Transverse colon (tissue), 4 donors: ENCODE results near the gene GPR152.

Source experiments
- CTCF ChIP-seq, 5 experiments: fragments of 200-600 bp in 3 of 5; fragments of 450-650 bp in 2 of 5; sonication (generic) in 3 of 5; IDR thresholded peaks; 1 replicate in 2 of 5; 2 replicates in 3 of 5; pipeline ENCODE4 v1.5.1; 2016 to 2017; ENCODE audit warnings: antibody characterized with exemption in 5 of 5, inconsistent platforms in 3 of 5, mild to moderate bottlenecking in 2 of 5, moderate library complexity in 1 of 5
- POLR2A ChIP-seq: fragments of 450-650 bp; IDR thresholded peaks from one replicate; pipeline ENCODE4 v1.6.1; 2016; ENCODE audit warnings: antibody characterized with exemption, mild to moderate bottlenecking, moderate library complexity
- POLR2AphosphoS5 ChIP-seq, 3 donors: sonication (generic); formaldehyde crosslinking; IDR thresholded peaks; one replicate each; pipeline ENCODE4 v1.6.1; 2016; ENCODE audit warnings: antibody characterized with exemption in 3 of 3

GRCh38 chr11:67463186-67463585 is 10.7 kb upstream of the GPR152 start:
- TF ChIP-seq POLR2A (no peak), POLR2AphosphoS5 (IDR thresholded peaks at IDR 0.05) (no peak), CTCF (IDR thresholded peaks at IDR 0.05) (no peak)
